K562 (cell line): Measurements from ENCODE around the gene FAM168B. TPM values are rescaled to one million over a fixed set of nuclear protein-coding genes. Genes with fewer than 3 reads are reported as not detected.
A peak's percentile ranks its signal among the peaks of the same experiment; 100 is the strongest.

Experiments
- ARHGAP35 ChIP-seq: fragments of 450-650 bp; IDR thresholded peaks from 2 replicates; pipeline ENCODE4 v1.6.1; 2018; ENCODE audit not compliant: partially characterized antibody
- HCFC1 ChIP-seq: IDR thresholded peaks from 2 replicates; pipeline ENCODE4 v1.6.1; 2012; ENCODE audit warnings: low read depth, low read length, improper control_type of control experiment
- HDAC1 ChIP-seq, 2 experiments: fragments of 450-650 bp; IDR thresholded peaks; 2 replicates each; pipeline ENCODE4 v1.6.1; 2016 to 2017; ENCODE audit warnings: inconsistent platforms in 1 of 2, mild to moderate bottlenecking in 1 of 2, moderate library complexity in 1 of 2
- HDAC2 ChIP-seq: fragments of 450-650 bp; IDR thresholded peaks from 2 replicates; pipeline ENCODE4 v1.6.1; 2016; ENCODE audit warnings: mild to moderate bottlenecking
- HEY1 ChIP-seq: fragments of 250-450 bp; sonication (Bioruptor Pico); IDR thresholded peaks from 2 replicates; pipeline ENCODE4 v1.5.0; 2020; ENCODE audit warnings: mild to moderate bottlenecking, moderate library complexity, borderline replicate concordance
- HNRNPLL ChIP-seq: fragments of 200-400 bp; formaldehyde crosslinking; IDR thresholded peaks from 2 replicates; pipeline ENCODE4 v1.6.1; 2017; ENCODE audit warnings: low read length, low read depth, mild to moderate bottlenecking; ENCODE audit not compliant: poor library complexity, severe bottlenecking
- KDM5B ChIP-seq: fragments of 200-600 bp; sonication (generic); IDR thresholded peaks from 2 replicates; pipeline ENCODE4 v1.6.1; 2012; ENCODE audit warnings: low read depth, mild to moderate bottlenecking, moderate library complexity, low read length, control low read depth, inconsistent platforms; ENCODE audit not compliant: insufficient replicate concordance
- KLF10 ChIP-seq: fragments of 250-450 bp; sonication (Bioruptor Pico); IDR thresholded peaks from 2 replicates; pipeline ENCODE4 v1.6.1; 2021; ENCODE audit warnings: matching md5 sums
- L3MBTL2 ChIP-seq: fragments of 450-650 bp; IDR thresholded peaks from 2 replicates; pipeline ENCODE4 v1.6.1; 2016; ENCODE audit warnings: mild to moderate bottlenecking, moderate library complexity
- PML ChIP-seq: IDR thresholded peaks from 2 replicates; pipeline ENCODE4 v1.6.1; 2012; ENCODE audit warnings: low read length, inconsistent platforms
- RB1 ChIP-seq: fragments of 450-650 bp; IDR thresholded peaks from 2 replicates; pipeline ENCODE4 v1.6.1; 2017; ENCODE audit warnings: low read depth, mild to moderate bottlenecking
- RBM15 ChIP-seq: fragments of 200-400 bp; formaldehyde crosslinking; IDR thresholded peaks from 2 replicates; pipeline ENCODE4 v1.6.1; 2018; ENCODE audit warnings: mild to moderate bottlenecking, low read length, moderate library complexity; ENCODE audit not compliant: insufficient read depth
- SETDB1 ChIP-seq: IDR thresholded peaks from one replicate; pipeline ENCODE4 v1.6.1; 2012; ENCODE audit warnings: low read length, control low read depth, inconsistent platforms
- TAF9B ChIP-seq: fragments of 450-650 bp; IDR thresholded peaks from 2 replicates; pipeline ENCODE4 v1.6.1; 2018; ENCODE audit warnings: mild to moderate bottlenecking; ENCODE audit not compliant: partially characterized antibody
- TEAD1 ChIP-seq, 2 experiments: fragments of 450-650 bp in 1 of 2; sonication (generic) in 1 of 2; formaldehyde crosslinking; IDR thresholded peaks; 2 replicates each; pipeline versions ENCODE4 v1.4.0 to v1.8.0; 2020 to 2022; ENCODE audit warnings: mild to moderate bottlenecking in 2 of 2, missing genetic modification reagents in 1 of 2
- TEAD4 ChIP-seq, 2 experiments: sonication (generic) in 1 of 2; formaldehyde crosslinking in 1 of 2; IDR thresholded peaks; 2 replicates each; pipeline versions ENCODE4 v1.6.1 to v1.8.0; 2012 to 2022; ENCODE audit warnings: borderline replicate concordance in 1 of 2, inconsistent platforms in 1 of 2, low read length in 1 of 2, mild to moderate bottlenecking in 1 of 2, missing genetic modification reagents in 1 of 2
- TFAP4 ChIP-seq: sonication (generic); formaldehyde crosslinking; IDR thresholded peaks from 2 replicates; pipeline ENCODE4 v1.8.0; 2022; ENCODE audit warnings: missing genetic modification reagents, mild to moderate bottlenecking, moderate library complexity, borderline replicate concordance
- ZEB2 ChIP-seq: fragments of 450-650 bp; IDR thresholded peaks from 2 replicates; pipeline ENCODE4 v1.6.1; 2016
- ZNF311 ChIP-seq: fragments of 250-450 bp; sonication (Bioruptor Pico); IDR thresholded peaks from 2 replicates; pipeline ENCODE4 v1.4.0; 2020; ENCODE audit warnings: mild to moderate bottlenecking, moderate library complexity
- ZNF324 ChIP-seq: fragments of 250-450 bp; sonication (Bioruptor Pico); IDR thresholded peaks from 2 replicates; pipeline ENCODE4 v1.4.0; 2020; ENCODE audit warnings: mild to moderate bottlenecking
- polyA plus RNA-seq, 8 experiments: library from polyadenylated mRNA; depleted of rRNA in 4 of 8; stranded (reverse) in 5 of 8; unstranded in 3 of 8; fragments of >200 nt; fragmentation: Nextera tagmentation in 2 of 8; fragmentation: Illumina TruSeq in 1 of 8; extraction: Ambion mirVana in 2 of 8; extraction: Trizol in 1 of 8; gene quantifications; 2 replicates each; pipeline versions ENCODE4 v1.2.1 to v1.2.3, GENCODE V29; 2011 to 2014; ENCODE audit warnings: inconsistent platforms in 1 of 8, missing spikeins in 1 of 8
- total RNA-seq, 7 experiments: library from RNA; depleted of rRNA in 6 of 7; stranded (reverse); fragments of >200 nt in 6 of 7; fragmentation: Illumina TruSeq in 2 of 7; extraction: Trizol in 2 of 7; gene quantifications; 2 replicates each; pipeline versions ENCODE4 v1.2.1 to v1.2.3, GENCODE V29; 2011 to 2021; ENCODE audit warnings: low replicate concordance in 1 of 7
- TF ChIP-seq, protein P1 (sequence below): sonication (generic); formaldehyde crosslinking; IDR thresholded peaks from 2 replicates; pipeline ENCODE4 v1.8.0; 2022; ENCODE audit warnings: mild to moderate bottlenecking, missing genetic modification reagents
- TF ChIP-seq, protein P2 (sequence below): fragments of 450-650 bp; conservative IDR thresholded peaks from 2 replicates; pipeline ENCODE4 v1.6.1; 2016; ENCODE audit warnings: missing genetic modification characterization, low read depth, mild to moderate bottlenecking, control low read depth, missing compliant biosample characterization

Gene FAM168B
- total and polyA plus RNA-seq, 9 of the 15 experiments (the other 6 are each of a cell fraction or from before 2014, with no cell fraction given), result 3.3 to 76.0 (median 46.1) TPM

DNA sequence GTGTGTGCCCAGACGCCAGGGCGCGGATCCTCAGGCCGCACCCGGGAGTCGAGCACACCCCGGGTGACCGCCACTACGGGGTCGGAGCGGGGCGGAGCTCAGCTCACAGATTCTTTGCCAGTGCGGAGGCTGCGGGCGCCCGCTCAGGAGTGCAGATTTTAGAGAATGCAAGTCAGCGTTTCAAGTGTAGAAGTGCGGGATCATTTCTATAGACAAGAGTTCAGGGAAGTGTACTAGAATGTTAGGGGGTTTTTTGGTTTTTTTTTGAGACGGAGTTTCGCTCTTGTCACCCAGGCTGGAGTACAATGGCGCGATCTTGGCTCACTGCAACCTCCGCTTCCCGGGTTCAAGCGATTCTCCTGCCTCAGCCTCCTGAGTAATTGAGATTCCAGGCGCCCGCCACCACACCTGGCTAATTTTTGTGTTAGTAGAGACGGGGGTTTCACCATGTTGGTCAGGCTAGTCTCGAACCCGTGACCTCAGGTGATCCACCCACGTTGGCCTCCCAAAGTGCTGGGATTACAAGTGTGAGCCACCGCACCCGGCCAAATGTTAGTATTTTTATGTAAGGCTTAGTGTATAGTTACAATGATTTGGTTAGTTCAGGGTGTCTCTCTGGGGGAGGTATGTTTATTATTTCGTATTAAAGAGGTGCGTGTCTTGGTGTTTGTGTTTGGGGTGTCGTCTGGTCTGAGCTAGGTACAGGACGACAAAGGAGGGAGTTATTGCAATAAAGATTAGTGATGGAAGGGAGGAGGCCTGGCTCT lies 619 bp upstream of the FAM168B start (continued):
- TF ChIP-seq, protein P1, sequence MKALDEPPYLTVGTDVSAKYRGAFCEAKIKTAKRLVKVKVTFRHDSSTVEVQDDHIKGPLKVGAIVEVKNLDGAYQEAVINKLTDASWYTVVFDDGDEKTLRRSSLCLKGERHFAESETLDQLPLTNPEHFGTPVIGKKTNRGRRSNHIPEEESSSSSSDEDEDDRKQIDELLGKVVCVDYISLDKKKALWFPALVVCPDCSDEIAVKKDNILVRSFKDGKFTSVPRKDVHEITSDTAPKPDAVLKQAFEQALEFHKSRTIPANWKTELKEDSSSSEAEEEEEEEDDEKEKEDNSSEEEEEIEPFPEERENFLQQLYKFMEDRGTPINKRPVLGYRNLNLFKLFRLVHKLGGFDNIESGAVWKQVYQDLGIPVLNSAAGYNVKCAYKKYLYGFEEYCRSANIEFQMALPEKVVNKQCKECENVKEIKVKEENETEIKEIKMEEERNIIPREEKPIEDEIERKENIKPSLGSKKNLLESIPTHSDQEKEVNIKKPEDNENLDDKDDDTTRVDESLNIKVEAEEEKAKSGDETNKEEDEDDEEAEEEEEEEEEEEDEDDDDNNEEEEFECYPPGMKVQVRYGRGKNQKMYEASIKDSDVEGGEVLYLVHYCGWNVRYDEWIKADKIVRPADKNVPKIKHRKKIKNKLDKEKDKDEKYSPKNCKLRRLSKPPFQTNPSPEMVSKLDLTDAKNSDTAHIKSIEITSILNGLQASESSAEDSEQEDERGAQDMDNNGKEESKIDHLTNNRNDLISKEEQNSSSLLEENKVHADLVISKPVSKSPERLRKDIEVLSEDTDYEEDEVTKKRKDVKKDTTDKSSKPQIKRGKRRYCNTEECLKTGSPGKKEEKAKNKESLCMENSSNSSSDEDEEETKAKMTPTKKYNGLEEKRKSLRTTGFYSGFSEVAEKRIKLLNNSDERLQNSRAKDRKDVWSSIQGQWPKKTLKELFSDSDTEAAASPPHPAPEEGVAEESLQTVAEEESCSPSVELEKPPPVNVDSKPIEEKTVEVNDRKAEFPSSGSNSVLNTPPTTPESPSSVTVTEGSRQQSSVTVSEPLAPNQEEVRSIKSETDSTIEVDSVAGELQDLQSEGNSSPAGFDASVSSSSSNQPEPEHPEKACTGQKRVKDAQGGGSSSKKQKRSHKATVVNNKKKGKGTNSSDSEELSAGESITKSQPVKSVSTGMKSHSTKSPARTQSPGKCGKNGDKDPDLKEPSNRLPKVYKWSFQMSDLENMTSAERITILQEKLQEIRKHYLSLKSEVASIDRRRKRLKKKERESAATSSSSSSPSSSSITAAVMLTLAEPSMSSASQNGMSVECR (CRISPR knock-in tag), result no peak; the same call in 1 of the 2 replicates
- no peak for TF ChIP-seq RB1
- 0 out of 2 replicates have a peak, but pooled peaks have one; percentile 19 for TF ChIP-seq ZEB2
- no peak for TF ChIP-seq L3MBTL2
- no peak for TF ChIP-seq SETDB1
- peak; percentile 33; the same call in 1 of the 2 replicates for TF ChIP-seq TFAP4 (CRISPR knock-in tag)
- no peak; the same call in 1 of the 2 replicates for TF ChIP-seq PML
- TF ChIP-seq RBM15, result no peak
- TF ChIP-seq KDM5B, result peak; percentile 24
- no peak for TF ChIP-seq KLF10
- no peak for TF ChIP-seq TEAD4 (IDR thresholded peaks at IDR 0.05; ENCODE audit: low read length)
- TF ChIP-seq TEAD4 (CRISPR knock-in tag; IDR thresholded peaks at IDR 0.05; ENCODE audit: borderline replicate concordance), result no peak
- TF ChIP-seq ARHGAP35, result peak; percentile 3
- TF ChIP-seq HCFC1, result no peak
- no peak for TF ChIP-seq TEAD1 (CRISPR knock-in tag; IDR thresholded peaks at IDR 0.05)
- no peak for TF ChIP-seq HEY1
- TF ChIP-seq, protein P2, sequence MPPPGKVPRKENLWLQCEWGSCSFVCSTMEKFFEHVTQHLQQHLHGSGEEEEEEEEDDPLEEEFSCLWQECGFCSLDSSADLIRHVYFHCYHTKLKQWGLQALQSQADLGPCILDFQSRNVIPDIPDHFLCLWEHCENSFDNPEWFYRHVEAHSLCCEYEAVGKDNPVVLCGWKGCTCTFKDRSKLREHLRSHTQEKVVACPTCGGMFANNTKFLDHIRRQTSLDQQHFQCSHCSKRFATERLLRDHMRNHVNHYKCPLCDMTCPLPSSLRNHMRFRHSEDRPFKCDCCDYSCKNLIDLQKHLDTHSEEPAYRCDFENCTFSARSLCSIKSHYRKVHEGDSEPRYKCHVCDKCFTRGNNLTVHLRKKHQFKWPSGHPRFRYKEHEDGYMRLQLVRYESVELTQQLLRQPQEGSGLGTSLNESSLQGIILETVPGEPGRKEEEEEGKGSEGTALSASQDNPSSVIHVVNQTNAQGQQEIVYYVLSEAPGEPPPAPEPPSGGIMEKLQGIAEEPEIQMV (tag), result no peak
- TF ChIP-seq ZNF311 (CRISPR knock-in tag), result no peak
- TF ChIP-seq HNRNPLL, result no peak
- TF ChIP-seq HDAC1 (IDR thresholded peaks at IDR 0.05), result peak in 1 of 2 experiments; percentile 45; a peak in 1 of 4 replicates
- no peak for TF ChIP-seq ZNF324 (CRISPR knock-in tag)
- 0 out of 2 replicates have a peak, but pooled peaks have one; percentile 22 for TF ChIP-seq HDAC2
- peak; percentile 8 for TF ChIP-seq TAF9B
